GM18858 (cell line): ENCODE data around the gene MYH2.

ENCODE experiments used
- ATAC-seq: cut with Tn5 transposase; IDR thresholded peaks from one replicate; pipeline ENCODE4 v1.9.1; 2021; ENCODE audit not compliant: unreplicated experiment

MYH2 gene

DNA sequence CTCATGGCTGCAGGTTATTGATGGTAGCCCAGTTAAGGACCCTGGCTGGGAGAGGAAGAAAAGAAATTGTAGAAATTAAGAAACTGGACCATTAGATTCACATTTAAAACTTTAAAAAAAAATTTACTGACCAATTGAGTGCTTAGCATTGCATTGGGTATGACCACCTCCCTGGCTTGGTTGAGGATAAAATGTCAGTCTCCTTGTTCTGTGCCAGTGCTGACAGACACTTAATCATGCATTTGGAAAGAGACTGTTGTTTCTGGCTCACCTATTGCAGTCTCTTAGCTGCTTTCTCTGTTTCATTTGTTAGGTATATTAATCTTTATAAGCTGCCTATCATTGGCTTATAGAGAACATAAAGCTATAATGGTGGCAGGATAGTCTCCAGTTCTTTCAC, 32.8 kb downstream of the MYH2 start:
- no peak for ATAC-seq

DNA sequence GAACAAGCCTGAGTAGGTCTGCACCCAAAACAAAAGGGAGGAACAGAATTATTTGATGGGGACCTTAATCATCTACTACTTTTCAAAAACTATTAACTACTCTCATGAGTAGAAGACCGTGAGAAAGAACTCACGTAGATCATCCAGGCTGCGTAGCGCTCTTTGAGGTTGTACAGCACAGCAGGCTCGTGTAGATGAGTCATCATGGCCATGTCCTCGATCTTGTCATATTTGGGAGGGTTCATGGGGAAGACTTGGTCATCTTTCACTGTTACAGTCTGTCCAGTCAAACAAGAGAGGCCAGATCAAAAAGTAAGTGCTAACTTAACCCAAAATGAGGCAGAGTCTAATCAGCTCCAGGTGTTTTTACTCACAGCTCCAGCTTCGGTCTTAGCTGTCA, 33.4 kb downstream of the MYH2 start:
- no peak for ATAC-seq

DNA sequence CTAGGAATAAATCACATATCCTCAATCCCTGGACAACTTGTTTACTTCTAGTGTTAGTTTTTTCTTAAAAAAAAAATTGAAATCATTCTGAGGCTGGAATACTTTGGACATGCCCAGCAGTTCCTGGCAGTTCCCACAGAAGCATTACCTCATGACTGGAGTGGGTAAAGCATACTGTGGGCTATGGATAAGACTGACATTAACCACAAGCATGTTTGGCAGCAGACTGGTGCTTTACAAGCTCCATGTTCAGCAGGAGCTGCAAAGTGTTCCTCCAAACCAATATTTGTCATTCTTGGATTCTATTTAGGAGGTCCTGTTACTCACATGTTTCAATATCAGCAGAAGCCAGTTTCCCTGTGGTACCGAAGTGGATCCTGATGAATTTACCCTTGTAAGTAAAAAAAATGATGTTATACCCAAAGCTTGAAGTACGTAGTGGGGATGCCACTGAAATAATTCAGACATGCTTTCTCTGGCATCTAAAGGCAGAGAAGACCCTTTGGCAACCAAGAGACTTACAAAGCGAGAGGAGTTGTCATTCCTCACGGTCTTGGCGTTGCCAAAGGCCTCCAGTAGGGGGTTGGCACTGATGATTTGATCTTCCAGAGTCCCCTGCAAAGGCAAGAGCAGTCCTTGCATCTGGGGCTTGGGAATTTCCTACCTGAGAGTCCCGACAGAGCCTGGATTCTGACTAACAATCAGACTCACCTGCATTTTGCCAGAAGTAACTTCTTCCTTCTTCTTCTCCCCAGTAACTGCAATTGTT, 36.0 kb downstream of the MYH2 start:
- no peak for ATAC-seq

DNA sequence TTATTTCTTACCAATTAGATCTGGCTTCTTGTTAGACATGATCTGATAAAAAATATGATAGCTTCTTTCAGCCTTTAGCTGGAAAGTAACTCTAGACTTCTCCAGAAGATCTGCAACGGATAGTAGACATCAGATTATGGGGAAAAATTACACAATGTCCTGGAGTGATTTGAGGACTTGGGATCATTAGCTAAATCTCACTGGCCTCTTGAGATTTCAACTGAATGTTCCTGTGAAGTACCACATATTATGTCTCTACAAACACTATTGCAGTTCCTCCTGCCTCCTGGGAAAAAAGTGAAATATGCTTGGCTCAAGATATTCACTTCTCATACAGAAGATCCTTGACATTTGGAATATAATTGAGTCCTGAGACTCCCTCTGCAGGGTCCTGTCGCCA, 36.6 kb downstream of the MYH2 start:
- ATAC-seq: no peak

DNA sequence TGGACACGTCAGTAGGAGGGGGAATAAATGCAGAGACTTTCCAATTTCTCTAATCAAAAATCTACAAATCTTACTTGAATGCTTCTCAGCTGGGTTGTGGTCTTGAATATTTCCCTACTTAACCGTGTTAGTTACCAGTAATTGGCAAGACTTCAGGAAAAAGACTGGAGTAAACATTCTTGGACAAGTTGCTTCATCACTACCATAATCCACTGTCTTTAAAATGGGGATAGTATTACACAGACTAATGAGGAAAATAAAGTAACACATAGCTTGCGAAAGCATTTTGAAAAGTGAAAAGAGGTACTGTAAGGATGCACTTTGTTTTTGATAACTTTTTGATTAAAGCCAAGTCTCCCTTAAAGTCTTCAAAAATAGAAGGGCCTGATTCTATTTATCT, 49.5 kb downstream of the MYH2 start:
- no peak for ATAC-seq

DNA sequence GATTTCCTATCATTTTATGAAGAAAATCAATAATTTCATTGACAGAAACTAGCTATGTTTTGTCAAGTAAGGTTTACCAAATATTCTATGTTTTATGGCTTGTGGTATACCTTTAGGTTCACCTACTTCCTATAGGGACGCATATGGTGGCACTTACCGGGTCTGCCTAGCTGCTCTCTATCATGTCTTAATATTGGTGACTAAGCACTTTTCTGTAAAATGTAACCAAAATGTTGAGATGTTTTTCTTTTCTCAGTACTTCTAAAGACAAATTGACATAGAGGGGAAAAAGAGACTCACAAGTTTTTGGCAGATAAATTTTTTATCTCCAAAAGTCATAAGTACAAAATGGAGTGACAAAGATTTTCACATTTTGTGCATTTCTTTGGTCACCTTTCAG, 57.5 kb downstream of the MYH2 start:
- no peak for ATAC-seq

DNA sequence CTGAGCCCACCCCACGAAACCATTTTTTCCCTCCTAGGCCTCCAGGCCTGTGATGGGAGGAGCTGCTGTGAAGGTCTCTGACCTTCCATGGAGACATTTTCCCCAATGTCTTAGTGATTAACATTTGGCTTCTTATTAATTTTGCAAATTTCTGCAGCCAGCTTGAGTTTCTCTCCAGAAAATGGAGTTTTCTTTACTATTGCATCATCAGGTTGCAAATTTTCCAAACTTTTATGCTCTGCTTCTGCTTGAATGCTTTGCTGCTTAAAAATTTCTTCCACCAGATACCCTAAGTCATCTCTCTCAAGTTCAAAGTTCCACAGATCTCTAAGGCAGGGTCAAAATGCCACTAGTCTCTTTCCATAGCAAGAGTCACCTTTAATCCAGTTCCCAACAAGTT, 67.2 kb downstream of the MYH2 start:
- ATAC-seq: no peak

DNA sequence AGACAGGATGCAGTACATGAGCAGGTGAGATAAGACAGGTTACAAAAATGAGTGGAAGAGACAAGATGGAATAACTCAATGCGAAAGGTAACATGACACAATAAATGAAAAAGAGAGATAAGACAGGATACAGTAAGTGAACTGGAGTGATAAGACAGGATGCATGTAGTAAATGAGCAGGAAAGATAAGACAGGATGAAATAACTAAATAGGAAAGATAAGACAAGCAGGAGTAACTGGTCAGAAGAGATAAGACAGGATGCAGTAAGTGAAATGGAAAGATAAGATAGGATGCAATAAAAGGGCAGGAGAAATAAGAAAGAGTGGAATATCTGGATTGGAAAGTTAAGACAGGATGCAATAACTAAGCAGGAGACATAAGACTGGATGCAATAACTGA, 71.8 kb downstream of the MYH2 start:
- ATAC-seq: no peak

DNA sequence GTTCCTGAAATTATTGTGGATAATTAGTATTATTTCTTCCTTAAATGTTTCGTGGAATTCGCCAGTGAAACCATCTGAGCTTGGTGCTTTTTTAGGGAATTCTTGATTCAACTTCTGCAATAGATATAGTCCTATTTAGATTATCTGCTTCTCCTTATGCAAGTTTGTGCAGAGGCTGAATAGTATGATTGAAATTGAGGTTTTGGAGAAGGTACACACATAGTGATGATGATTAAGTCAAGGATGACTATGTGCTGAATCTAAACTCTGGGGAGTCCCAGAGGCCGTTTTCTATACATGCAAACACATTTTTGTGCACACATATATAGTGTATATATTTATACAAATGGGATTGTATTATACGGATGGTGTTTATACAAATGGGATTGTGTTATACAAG, 74.9 kb downstream of the MYH2 start:
- ATAC-seq: no peak

DNA sequence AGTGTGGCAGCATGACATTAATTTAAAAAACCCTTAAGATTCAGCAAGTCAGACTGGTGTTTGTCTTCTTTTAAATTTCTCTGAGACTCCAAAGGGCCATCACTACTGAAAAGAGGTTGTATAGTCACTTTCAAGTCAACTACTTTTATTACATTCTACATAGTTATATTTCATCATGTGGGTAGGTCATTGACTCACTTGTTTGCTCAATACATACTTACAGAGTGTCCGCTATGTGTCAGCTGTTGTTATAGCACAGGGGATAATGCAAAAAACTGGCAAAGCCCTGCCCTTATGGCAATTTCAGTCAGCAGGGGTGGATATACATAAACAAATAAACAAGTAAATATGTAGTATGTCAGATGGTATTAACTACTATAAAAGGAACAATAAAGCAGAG, 77.6 kb downstream of the MYH2 start:
- ATAC-seq: no peak
